ENCODE results near the gene ANGPTL5. TPM values are rescaled to one million over a fixed set of nuclear protein-coding genes. Genes with fewer than 3 reads are reported as not detected.

ANGPTL5 gene
- total and polyA plus RNA-seq, 9 of the 15 experiments (the other 6 are each of a cell fraction or from before 2014, with no cell fraction given) = 0.03 TPM; not detected in 8

GRCh38 chr11:101920992-101921391 lies 4.7 kb upstream of the ANGPTL5 start (continued):
- no peak for TF ChIP-seq FOXK2 (conservative IDR thresholded peaks at IDR 0.05 in 1 of 2, IDR thresholded peaks at IDR 0.05 in 1 of 2; ENCODE audit: low read depth in 2 of 2)
- no peak for TF ChIP-seq KLF1 (tag; IDR thresholded peaks at IDR 0.05)
- no peak for TF ChIP-seq TOE1 (IDR thresholded peaks at IDR 0.05; ENCODE audit: borderline replicate concordance)
- TF ChIP-seq TOE1 (CRISPR knock-in tag; IDR thresholded peaks at IDR 0.05; ENCODE audit: borderline replicate concordance, low read depth) = no peak
- TF ChIP-seq ZNF3 (CRISPR knock-in tag; IDR thresholded peaks at IDR 0.05) = no peak
- TF ChIP-seq NFIC (IDR thresholded peaks at IDR 0.05) = no peak
- no peak for TF ChIP-seq CREB3 (tag; conservative IDR thresholded peaks at IDR 0.05; ENCODE audit: low read depth)
- no peak for TF ChIP-seq YBX1 (IDR thresholded peaks at IDR 0.05)
- no peak for TF ChIP-seq ZNF354B (CRISPR knock-in tag; IDR thresholded peaks at IDR 0.05)
- TF ChIP-seq NUFIP1 (IDR thresholded peaks at IDR 0.05; ENCODE audit: partially characterized antibody) = no peak
- TF ChIP-seq NFE2 (IDR thresholded peaks at IDR 0.05; ENCODE audit: low read depth) = no peak
- TF ChIP-seq HLTF (IDR thresholded peaks at IDR 0.05) = no peak
- TF ChIP-seq ZNF134 (CRISPR knock-in tag; conservative IDR thresholded peaks at IDR 0.05) = no peak

- Histone ChIP-seq H2AFZ (ENCODE audit: low read depth, low read length) (no peak overlapping the region), H3K4me2 (ENCODE audit: insufficient read depth, low read length) (no peak overlapping the region), H4K20me1 (replicated peaks; ENCODE audit: control insufficient read depth, insufficient read depth, low read length) (no peaks in the 10 kb centered on the region), H3K4me3 (no peak overlapping the region), H3K9me1 (ENCODE audit: control insufficient read depth, insufficient read depth, low read length) (no peaks in the 10 kb centered on the region), H3K27me3 (ENCODE audit: control insufficient read depth in 2 of 2, insufficient read depth in 2 of 2, low read length in 2 of 2) (no peaks in the 10 kb centered on the region), H3K79me2 (ENCODE audit: control insufficient read depth, insufficient read depth, low read length) (no peaks in the 10 kb centered on the region), H3K4me1 (replicated peaks in 1 of 2; ENCODE audit: control insufficient read depth in 2 of 2, insufficient read depth in 2 of 2, low read length in 2 of 2) (peaks cover 0 to 8% of the 10 kb centered on the region in 2 experiments; a peak in 1 of 5 replicates), H3K36me3 (ENCODE audit: control insufficient read depth, insufficient read depth, low read length) (no peaks in the 10 kb centered on the region), H3K9ac (ENCODE audit: insufficient read depth in 1 of 2, low read depth in 2 of 2, low read length in 2 of 2) (no peak overlapping the region), H3K9me3 (replicated peaks; ENCODE audit: control insufficient read depth, insufficient read depth, low read depth, low read length) (no peaks in the 10 kb centered on the region), H3K27ac (ENCODE audit: extremely low read depth, low read depth, low read length) (no peak overlapping the region)
- CTCF ChIA-PET (ENCODE audit: low intra/inter-chr PET ratio) = no interaction called here
- no peak for FAIRE-seq
- BruUV-seq (replicated peaks) = no TSS peak
- intact Hi-C loops (cut with micrococcal nuclease) = no loop called here
- in situ Hi-C loops (cut with MboI) = no loop called here
- ATAC-seq = no peak
- POLR2A ChIA-PET = no interaction called here
- DNase-seq (ENCODE audit: extremely low read depth in 1 of 4, low spot score in 3 of 4) = no peak
- TF ChIP-seq NR2F6 (CRISPR knock-in tag; IDR thresholded peaks at IDR 0.05) = no peak
- no peak for TF ChIP-seq ZBTB17 (CRISPR knock-in tag; IDR thresholded peaks at IDR 0.05)
- no peak for TF ChIP-seq ZNF124 (CRISPR knock-in tag; IDR thresholded peaks at IDR 0.05)
- TF ChIP-seq NCOA4 (IDR thresholded peaks at IDR 0.05; ENCODE audit: partially characterized antibody) = no peak
- TF ChIP-seq, protein P1, sequence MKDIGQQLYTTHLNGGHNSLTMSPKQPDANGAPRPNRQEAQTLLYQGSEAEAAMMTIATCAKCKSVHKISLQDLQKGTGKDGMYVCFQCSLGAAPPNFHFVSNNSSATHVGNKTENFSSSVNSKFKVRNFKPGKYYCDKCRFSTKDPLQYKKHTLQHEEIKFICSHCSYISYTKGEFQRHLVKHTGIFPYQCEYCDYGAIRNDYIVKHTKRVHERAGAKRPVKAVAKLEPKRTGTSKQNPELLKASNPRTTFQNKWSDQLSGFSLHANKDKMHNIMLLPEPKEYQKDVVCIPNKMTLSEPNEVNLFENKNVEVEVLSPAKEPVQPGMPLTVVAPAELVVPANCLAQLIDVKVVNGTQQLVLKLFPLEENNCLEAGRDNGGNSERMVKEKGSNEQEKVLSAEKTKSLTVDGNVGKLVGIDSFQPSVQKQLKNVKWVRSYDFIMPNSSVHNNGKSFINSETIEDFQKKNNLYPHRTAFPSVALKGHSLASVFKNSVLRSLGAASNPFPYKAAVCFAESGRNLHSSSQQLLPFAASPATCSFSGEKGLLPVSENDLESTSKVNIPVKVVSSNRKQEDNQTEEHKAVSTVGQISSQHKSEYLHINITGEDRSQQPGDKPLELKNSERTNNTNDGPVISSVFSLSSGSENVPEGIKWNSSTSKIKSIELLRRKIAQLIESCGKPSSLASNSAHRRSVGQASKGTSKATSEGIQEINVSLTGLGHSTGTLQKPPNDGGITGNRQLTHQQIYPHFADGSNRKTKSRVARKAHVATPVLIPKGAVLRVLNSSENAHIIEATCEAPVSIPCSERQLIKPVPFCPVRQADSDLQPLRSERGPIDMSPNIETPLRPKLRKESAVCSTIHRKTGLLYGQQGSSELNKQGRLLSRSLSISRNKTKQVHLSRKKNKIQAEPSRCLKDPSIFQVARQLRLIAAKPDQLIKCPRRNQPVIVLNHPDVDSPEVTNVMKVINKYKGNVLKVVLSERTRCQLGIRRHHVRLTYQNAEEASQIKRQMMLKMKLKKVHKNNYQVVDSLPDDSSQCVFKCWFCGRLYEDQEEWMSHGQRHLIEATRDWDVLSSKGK (CRISPR knock-in tag; IDR thresholded peaks at IDR 0.05) = no peak
- TF ChIP-seq JUNB (CRISPR knock-in tag; conservative IDR thresholded peaks at IDR 0.05) = no peak
Observed at GRCh38 chr11:101917226-101917625, 904 bp upstream of the ANGPTL5 start.
